Measurements from ENCODE around the gene CHCT1.
"Not testable (repeated sequence)": the region's sequence is repeated elsewhere in the genome, so short reads cannot be mapped to it uniquely, and the experiment has no call there.

The CHCT1 gene

DNA sequence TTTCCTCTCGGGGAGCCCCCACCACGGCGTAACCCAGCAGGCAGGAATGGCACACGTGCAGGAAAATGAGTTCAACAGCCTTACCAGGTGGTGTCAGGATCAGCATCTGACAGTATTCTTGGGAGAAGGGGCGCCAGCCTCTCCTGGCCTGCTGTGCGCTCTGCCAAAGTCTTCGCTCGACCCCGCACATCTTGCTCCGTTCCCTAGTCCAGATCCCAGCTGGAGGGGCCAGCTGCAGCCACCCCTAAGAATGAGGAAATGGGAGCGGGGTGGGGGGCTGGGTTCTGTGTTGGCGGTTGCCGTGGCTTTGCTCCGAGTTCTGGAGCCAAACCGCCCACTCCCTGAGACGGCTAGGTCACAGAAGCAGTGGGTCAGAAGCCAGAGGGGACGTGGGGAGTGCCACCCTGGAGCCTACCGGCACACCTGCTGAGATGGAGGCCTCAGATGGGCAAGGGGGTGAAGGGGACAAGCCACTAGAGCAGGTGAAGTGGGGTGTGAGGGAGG is at the start of gene CHCT1:
Gene CHCT1, plus strand, starts transcription at position 328 of the 504 bp plus-strand sequence. Its CDS starts 104 bp downstream, at position 432.
- no peak for DNase-seq

DNA sequence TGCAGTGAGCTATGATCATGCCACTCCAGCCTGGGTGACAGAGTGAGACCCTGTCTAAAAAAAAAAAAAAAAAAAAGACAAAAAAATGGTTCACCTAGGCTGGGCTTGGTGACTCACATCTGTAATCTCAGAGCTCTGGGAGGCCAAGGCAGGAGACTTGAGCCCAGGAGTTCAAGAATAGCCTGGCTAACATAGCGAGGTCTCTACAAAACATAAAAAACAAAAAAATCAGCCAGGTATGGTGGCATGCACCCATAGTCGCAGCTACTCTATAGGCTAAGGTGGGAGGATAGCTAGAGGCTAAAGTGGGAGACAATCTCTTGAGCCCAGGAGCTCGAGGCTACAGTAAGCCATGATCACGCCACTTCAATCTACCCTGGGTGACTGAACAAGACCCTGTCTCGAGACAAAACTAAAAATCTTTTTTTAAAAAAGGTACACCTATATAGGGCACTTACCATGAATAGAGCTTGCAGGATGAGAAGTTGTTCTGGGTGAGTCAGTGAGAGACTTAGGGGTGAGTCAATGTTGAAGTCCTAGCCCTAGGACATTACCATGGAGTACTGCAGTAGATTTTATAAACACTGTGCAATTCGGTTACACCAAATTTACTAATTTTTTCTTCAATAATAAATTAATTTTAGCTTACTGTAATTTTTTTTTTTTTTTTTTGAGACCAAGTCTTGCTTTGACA is 49.4 kb upstream of the CHCT1 start:
- no peak for DNase-seq

DNA sequence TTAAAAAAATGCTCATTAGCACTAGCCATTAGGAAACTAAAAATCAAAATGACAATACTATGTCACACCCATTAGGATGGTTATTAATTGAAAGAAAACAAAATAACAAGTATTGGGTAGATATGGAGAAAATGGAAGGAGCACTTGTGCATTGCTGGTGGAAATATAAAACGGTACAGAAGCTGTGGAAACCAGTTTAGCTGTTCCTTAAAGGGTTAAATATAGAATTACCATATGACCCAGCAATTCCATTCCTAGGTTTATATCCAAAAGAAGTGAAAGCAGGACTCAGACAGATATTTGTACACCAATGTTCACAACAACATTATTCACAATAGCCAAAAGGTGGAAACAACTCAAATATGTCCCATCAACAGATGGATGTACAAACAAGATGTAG is 44.1 kb upstream of the CHCT1 start:
- not testable (repeated sequence) for DNase-seq

DNA sequence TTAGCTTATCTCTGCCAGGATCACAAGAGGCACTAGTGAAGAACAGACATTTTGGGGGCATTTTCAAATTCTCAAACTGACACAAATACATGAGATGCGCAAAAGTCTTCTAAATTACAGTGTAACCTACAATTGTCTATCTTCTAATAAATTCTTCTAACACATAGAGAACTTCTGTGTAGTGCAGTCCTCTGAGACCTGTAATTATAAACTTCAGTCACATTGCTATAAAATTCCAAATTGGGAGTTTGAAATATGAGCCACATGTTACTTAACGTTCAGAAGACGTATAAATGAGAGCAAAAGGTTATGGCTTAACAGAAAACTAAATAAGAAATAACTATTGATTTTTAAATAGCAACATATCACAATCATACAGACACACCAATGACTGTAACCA is 42.8 kb upstream of the CHCT1 start:
- DNase-seq: not testable (repeated sequence)

DNA sequence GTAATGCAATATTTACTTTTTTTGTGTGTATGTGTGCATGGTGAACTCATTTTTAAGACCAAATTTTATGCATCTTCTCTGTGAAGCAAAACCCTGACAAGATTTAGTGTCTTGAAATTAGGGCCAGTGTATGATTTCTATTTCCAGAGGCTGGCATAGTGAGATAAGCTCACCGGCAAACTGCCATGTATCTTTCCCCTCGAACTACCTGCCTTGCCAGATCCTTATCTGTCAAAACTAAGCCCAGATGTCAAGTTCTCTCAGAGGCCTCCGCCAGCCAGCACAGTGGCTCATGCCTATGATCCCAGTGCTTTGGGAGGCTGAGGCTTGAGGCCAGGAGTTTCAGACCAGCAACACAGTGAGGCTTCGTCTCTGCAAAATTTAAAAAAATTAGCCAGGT is 40.3 kb upstream of the CHCT1 start:
- DNase-seq: peak; percentile 47

DNA sequence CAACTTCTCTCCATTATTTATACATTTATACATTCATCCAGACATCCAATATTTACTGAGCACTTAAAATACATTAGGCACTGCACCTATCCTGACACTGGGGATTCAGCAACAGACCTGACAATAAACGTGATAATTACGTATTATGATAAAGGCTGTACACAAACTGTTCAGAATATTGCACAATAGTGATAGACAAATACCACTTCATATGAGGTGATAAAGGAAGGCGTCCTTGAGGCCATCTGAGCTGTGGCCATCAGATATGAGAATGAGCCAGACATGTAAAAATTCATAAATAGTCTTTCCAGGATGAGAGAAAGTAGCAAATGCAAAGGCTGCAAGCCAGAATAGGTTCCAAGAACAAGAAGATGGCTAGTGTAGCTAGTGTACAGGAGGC is 38.9 kb upstream of the CHCT1 start:
- peak; percentile 57 for DNase-seq

DNA sequence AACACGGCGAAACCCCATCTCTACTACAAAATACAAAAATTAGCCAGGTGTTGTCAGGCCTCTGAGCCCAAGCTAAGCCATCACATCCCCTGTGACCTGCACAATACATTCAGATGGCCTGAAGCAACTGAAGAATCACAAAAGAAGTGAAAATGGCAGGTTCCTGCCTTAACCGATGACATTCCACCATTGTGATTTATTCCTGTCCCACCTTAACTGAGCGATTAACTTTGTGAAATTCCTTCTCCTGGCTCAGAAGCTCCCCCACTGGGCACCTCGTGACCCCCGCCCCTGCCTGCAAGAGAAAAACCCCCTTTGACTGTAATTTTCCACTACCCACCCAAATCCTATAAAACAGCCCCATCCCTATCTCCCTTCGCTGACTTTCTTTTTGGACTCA is 37.4 kb upstream of the CHCT1 start:
- not testable (repeated sequence) for DNase-seq

DNA sequence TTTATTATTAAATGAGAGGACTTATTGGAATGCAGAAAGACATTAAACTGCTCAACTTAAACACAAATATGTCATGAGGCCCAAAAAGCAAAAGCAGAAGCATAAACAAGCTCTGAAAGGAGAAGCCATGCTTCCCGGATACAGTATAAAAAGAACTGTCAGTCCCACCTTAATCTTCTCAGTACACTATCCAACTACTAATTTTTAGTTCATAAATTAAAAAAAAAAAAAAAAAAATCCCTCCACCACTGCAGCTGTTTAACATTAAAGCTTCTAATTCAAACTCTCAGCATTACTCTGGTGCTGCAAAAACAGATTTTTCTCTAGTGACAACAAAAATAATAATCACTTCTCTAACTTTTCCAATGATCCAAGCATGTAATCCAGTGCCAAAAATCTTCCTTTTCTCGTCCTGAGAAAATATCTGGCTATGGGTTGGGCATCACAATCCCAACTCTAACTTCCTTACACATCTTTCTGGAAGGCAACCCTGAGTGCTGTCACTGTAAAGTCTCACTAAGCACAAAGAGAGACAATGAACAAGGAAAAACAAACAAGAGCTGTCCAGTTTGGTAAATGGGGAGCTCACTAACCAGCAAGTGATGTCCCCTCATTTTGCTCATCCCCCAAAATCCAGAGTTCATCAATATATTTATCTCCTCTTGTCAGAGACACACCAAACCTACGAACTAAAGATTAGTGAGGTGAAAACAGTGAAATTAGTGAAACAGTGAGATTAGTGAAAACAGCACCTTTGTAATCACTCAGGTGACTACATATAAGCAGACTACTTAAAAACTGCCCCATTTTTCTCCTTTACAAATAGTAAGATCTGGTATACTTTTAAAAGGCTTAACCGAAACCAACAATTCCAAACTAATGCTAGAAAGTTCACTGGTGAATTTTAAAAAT is 35.9 kb upstream of the CHCT1 start:
- peak; percentile 47 for DNase-seq

DNA sequence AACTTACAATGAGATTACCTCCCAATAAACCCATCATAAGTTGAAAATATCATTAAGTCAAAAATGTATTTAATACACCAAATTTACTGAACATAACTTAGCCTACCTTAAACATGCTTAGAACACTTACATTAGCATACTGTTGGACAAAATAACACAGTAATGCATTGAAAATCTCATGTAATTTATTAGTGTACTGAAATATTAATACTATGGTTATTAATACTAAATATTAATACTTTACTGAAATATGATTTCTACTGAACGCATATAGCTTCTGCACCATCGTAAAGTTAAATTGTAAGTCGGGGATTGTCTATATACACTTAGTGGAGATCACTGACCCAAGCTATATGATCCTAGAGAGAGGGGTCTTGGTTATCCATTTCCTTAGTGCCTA is 34.6 kb upstream of the CHCT1 start:
- no peak for DNase-seq

DNA sequence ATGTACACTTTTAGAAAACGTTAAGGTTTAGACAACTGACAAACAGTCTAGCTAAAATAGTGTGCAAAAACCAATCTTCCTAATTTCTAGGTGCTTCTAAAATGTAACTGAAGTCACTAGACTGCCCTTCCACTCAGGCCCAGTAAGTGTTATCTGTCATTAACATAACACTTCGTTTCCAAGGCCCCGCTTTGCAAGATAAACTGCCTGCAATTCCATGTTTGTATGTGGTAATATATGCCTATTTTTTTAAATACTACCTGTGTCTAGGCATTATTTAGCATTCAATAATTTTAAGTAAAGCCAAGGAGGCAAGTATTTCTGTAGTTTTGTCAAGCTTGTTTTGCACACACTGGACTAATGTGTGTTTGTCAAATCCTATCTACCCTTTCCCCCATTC is 33.5 kb upstream of the CHCT1 start:
- peak; percentile 89 for DNase-seq

DNA sequence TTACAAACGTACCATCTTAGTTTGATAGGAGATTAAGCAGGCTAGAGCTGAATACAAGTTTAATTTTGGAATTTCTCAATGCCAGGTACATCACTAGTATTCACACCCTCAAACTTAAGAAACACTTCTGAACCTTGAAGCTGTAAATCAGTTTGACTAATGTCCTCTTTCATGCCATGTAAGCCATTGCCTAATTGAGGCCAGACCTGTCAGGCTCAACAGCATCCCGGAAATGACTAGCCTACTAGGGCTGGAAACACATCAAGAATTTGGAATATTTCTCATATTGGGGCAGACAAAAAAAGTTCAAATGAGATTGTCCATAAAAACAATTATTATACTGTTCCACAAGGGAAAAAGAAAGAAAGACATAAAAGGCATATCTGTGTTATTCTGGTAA is 32.1 kb upstream of the CHCT1 start:
- peak; percentile 54 for DNase-seq

DNA sequence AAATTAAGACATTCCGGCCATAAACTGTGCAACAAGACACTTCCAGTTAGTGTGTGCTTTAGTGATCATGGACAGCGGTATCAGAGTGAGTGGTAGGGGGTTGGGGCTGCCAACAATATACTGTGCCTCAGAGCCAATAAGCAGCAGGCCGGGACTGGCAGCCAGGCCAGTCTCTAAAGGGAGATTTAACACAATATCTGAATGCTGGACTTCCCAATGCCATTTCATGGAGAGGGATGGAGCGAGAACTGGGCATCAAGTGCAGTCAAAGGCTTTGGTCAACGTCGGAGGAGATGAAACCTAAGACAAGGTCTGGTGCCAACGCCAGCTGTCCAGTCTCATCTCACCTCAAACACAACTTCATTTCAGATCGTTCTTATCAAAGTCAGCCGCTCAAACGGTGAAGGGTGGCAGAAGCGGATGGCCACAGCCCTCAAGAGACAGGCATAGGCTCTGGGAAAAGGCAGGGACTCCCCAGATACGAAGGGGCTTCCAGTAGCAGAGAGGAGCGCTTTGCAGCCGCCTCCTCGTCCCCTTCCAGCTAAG is 31.3 kb upstream of the CHCT1 start:
- DNase-seq: peak; percentile 79

DNA sequence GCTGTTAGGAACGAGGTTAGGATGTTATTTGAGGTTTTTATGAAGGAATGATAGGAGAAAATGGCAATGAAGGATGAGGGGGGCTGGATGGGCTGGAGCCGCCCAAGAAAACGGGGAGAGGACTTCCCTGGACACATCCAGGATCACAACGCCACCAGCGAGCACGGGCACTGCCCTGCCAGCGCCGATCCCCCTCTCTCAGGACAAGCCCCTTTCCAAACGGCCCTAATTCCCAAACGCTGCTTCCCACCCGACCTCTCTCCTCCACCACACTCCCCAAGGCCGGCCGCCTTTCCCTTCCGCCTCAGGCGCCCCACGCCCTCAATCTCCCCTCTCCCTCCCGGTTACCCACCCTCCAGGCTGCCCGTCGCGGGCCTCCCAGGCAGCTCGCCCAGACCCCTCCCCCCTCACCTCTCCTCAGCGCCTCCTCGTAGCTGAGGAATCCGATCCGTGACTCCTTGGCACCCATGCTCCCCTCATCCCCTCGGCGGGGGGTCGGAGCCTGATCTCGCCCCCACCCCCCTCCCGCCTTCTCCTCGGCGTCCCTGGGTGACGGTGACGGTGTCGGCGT is 30.7 kb upstream of the CHCT1 start:
- no peak for DNase-seq

DNA sequence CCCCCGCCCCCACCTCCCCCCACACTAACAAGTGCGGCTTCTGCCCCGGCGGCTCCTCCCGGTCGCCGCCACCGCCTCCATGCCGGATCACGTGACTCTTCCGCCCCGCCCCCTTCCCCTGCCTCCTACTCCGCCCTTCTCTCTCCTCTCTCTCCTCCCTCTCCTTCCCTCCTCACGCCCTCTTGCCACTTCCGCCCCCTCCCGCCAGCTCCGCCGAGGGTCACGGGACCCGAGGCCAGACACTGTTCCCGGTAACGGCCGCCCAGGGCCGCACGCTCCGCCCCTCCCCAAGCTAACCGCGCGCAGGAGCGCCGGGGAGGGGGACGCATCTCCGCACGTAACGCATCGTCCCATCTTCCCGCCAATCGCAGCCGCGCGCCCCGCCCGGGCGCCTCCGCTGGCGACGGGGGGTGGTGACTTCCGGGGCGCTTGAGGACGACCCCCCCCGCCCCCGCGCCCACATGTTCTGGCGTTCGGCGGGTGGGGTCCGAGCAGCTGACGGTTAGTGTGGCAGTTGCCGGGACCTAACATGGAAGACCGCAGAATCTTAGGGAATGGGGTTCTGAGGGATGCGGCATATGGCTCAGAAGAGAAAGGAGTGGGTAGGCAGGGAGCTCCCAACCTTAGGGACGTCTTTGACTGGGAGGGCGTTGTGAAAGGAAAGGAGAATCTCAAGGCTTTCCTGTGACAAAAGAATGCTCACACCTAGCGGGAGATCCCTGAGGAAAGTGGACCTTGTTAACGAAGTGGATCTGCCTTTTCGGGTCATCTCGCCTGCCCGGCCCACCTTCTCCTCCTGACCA is 30.0 kb upstream of the CHCT1 start, which contains the start of gene USP32:
Gene USP32, minus strand, starts transcription at position 92 of the 803 bp plus-strand sequence. CDS start 194 bp downstream, outside the sequence.
- DNase-seq: peak; percentile 99

DNA sequence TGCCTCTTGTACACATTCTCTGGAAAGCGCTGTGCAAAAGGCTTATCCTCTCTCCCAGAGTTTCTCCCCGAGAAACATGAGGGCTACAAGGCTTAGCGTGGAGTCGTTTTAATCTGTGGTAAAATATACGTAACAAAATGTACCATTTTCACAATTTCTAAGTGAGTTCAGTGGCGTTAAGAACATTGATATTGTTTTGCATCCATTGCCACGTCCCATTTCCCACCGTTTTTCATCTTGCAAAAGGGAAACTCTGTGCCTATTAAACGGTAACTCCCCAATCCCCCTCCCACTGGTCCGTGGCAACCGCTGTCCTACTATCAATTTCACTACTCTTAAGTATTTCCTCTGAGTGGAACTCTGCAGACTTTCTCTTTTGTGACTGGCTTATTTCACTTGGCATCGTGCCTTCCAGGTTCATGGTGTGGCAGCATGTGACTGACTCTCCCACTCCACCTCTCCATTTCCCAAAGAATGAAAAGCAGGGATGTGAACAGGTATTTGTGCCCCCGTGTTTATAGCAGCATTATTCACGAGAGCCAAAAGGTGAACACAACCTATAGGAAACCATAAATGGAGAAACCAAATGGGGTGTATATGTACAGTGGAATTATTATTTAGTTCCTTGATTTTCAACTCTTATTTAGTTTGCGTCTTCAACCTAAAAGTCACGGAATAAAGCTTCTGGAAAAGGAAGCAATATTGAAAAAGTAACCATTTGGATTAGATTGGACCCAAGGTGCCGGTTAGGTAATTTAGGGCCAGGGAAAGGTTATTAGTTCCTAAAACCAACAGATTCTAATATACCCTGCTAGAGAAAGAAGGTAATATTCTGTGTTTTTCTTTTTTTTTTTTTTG is 29.2 kb upstream of the CHCT1 start:
- DNase-seq: peak; percentile 83

DNA sequence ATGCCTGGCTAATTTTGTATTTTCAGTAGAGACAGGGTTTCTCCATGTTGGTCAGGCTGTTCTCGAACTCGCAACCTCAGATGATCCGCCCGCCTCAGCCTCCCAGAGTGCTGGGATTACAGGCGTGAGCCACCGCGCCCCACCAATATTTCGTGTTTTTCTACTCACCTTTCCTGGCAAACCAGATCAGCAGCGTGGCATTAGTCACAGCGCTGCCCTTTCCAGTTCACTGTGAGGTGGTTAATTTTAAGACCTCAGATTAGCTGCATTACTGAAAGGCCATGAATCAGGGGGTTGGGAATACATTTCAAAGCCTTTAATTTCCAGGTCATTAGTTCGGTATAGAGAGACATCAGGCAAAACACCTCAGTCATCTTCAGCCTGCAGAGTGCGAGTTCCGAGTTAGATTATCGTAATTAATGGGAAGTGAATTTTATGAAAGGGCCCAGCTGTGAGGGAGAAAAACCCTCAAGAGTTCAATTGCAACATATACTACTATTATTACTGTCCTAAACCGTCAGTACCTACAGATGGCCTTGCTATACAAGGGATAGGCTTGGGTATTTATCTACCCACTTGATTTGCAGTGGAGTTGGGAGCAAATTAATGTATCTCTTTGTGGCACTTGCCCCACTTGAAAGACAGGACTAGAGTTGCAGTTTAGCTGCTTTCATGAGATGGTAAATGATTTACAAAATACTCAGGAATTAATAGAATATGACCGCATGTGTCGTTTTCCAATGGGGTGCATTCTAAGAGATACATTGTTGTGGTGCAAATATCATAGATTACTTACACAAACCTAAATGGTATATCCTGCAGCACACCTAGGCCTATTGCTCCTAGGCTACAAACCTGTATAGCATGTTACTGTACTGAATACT is 28.2 kb upstream of the CHCT1 start:
- DNase-seq: peak; percentile 63

DNA sequence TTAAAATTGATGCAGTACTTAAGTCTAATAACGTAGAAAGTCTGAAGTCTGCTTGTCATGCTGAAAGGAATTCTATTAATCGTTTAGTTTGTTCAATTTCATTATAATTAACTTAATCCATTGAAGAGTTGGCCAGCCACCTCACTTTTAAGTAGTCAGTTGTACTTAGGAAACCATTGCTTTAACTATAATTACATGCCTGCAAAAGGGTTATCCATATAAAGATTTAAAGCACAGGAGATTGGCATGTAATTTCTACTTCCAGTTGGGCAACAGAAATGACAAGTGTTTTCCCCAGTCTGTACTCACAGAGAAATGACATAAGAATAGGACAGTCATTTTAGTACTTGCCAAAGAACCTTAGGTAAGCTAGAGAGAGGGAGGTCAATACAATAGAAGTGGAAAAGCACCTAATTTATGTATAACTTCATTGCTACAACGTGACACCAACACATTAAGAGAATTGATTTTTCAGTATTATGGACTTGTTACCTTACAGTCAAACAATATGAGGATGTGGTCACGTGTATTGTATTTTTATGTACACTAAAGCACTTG is 26.7 kb upstream of the CHCT1 start:
- peak; percentile 22 for DNase-seq

DNA sequence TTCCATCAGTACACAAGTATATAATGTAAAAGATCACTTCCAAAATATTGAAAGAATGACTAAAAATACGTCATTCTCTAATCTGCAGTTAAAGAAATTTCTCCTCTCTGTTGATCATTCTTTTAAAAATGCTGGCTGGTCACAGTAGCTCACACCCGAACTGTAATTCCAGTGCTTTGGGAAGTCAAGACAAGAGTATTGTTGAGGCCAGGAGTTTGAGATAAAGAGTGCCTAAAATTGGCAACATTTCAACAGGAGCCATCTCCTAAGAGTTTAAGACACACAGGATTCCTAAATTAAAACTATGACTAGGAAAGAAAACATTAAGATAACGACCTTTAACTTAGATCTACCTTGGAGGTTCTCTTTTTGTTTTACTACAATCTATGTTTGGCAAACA is 25.9 kb upstream of the CHCT1 start:
- DNase-seq: no peak

DNA sequence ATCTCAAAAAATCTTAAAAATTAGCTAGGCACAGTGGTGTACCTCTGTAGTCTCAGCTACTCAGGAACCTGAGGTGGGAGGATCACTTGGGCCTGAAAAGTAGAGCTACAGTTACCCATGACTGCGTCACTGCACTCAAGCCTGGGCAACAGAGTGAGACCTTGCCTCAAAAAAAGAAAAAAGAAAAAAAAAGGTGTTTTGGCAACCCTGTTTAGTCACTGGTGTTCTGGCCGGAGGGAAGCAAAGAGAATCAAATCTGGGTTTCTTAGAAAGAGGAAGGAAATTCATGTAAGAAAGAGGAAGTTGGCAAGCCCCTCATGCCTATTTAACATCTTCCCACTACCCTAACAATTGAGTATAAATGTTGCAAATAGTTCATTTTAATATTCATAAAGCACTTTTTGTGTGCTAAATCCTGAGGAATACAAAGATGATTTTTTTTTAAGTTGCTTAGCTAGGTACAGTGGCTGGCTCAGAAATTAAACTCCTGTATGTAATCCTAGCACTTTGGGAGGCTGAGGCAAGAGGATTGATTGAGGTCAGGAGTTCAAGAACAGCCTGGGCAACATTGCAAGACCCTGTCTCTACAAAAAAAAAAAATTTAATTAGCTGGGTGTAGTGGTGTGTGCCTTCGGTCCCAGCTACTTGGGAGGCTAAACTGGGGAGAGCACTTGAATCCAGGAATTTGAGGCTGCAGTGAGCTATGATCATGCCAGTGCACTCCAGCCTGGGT is 23.9 kb upstream of the CHCT1 start:
- DNase-seq: peak; percentile 93

Measured in hematopoietic multipotent progenitor cell treated with erythropoietin and hydrocortisone succinate and interleukin-3 and kit ligand, for 4 days (in vitro differentiated cells).